ENCODE measurements around the gene OGN.

DNA sequence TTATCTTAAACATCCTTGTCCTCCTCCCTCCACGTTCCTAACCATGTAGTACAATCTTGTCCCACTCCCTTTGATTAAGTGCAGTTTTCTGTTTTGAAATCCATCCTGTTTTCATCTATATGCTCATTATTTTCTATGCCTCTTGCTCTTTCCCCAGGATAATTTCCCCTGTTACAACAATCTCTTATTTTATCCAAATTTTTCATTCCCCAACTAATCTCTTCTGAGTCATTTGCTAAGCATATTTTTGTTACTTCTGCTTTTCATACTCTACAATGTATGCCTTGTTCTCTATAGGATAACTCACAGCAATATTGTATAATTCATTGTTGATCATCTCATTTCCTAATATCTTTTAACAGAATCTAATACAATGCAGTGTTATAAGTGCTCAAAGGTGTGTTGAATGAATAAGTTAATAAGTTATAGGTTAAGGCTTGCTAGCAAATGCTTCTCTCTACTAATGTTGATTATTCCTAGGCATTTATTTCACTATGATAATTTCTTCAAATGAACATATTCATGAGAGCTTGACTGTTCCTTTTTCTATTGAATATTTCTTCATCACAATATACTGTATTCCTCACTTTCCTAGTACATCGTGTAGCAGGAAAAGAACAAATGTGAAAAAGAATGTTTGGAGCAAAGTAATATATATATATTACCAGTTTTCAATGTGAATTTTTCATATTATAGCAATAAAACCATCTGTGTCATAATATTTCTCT is 18.4 kb upstream of the OGN start:
- TF ChIP-seq, protein P1, sequence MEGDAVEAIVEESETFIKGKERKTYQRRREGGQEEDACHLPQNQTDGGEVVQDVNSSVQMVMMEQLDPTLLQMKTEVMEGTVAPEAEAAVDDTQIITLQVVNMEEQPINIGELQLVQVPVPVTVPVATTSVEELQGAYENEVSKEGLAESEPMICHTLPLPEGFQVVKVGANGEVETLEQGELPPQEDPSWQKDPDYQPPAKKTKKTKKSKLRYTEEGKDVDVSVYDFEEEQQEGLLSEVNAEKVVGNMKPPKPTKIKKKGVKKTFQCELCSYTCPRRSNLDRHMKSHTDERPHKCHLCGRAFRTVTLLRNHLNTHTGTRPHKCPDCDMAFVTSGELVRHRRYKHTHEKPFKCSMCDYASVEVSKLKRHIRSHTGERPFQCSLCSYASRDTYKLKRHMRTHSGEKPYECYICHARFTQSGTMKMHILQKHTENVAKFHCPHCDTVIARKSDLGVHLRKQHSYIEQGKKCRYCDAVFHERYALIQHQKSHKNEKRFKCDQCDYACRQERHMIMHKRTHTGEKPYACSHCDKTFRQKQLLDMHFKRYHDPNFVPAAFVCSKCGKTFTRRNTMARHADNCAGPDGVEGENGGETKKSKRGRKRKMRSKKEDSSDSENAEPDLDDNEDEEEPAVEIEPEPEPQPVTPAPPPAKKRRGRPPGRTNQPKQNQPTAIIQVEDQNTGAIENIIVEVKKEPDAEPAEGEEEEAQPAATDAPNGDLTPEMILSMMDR (IDR thresholded peaks at IDR 0.05) = no peak
- no peak for TF ChIP-seq POLR2A (IDR thresholded peaks at IDR 0.05)
